A375 (cell line): ENCODE results near the gene CREB3L1. TPM values are rescaled to one million over a fixed set of nuclear protein-coding genes. Genes with fewer than 3 reads are reported as not detected.

ENCODE experiments used
- total RNA-seq: library from RNA; depleted of rRNA; stranded (reverse); fragments of >200 nt; shearing (Covaris generic); gene quantifications from 2 replicates; pipeline ENCODE4 v1.2.3, GENCODE V29; 2014; rRNA removed

The CREB3L1 gene, protein sequence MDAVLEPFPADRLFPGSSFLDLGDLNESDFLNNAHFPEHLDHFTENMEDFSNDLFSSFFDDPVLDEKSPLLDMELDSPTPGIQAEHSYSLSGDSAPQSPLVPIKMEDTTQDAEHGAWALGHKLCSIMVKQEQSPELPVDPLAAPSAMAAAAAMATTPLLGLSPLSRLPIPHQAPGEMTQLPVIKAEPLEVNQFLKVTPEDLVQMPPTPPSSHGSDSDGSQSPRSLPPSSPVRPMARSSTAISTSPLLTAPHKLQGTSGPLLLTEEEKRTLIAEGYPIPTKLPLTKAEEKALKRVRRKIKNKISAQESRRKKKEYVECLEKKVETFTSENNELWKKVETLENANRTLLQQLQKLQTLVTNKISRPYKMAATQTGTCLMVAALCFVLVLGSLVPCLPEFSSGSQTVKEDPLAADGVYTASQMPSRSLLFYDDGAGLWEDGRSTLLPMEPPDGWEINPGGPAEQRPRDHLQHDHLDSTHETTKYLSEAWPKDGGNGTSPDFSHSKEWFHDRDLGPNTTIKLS
- 1.1 and 1.2 TPM in 2 replicates for total RNA-seq

DNA sequence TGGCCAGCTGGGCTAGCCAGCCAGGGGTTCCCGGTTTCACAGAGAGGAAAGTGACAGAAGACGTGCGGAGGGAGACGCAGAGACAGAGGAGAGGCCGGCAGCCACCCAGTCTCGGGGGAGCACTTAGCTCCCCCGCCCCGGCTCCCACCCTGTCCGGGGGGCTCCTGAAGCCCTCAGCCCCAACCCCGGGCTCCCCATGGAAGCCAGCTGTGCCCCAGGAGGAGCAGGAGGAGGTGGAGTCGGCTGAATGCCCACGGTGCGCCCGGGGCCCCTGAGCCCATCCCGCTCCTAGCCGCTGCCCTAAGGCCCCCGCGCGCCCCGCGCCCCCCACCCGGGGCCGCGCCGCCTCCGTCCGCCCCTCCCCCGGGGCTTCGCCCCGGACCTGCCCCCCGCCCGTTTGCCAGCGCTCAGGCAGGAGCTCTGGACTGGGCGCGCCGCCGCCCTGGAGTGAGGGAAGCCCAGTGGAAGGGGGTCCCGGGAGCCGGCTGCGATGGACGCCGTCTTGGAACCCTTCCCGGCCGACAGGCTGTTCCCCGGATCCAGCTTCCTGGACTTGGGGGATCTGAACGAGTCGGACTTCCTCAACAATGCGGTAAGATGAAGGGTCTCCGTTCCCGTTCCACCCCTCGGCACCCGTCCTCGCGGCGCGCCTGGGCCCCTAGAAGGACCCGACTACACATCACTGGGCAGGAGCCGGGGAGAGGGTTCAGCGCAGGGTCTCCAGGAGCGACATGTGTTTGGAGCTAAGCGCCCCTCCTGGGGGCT, at the start of gene CREB3L1:
CREB3L1 (plus strand) TSS at position 41 of the 765 bp plus-strand sequence; CDS start at position 491, 450 bp downstream.

DNA sequence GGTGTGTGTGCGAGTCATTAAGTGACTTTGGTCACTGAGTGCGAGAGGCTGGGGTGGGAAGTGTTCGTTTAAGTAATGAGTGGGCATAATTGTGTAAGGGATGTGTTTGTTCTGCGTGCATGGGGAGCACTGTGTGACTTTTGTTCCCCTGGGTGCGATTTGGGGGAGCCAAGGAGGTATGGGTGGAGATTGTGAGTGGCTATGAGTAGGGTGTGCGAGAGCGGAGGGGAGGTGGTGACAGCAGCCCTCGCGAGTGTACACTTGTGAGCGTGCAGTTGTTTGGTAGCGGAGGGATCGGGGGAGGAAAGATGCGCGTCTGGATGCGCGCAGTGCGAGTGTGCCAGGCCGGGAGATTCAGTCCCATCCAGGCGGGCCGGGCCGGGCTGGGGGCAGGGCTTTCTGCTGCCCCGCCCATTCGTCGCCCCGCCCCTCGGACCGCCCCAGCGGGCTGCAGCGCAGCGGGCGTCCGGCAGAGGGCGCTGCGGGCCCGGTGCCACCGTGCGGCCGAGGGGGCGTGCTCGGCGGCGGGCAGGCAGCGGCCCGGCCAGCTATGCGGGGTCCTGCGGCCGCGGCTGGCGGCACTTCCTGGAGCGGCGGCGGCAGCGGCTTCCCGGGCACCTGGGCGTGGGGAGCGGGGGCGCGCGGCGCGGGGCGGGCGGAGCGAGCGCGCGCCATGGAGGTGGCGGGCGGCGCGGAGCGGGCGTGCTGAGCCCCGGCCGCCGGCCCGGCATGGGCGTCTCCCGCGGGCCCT, 69.6 kb downstream of the CREB3L1 start, which contains the start of gene DGKZ:
DGKZ (plus strand) TSS at position 578 of the 751 bp plus-strand sequence. CDS start 197 bp downstream, outside the sequence.

Other genes starting within 250 kb of the CREB3L1 start
- gene PHF21A, start 156.2 kb upstream of the CREB3L1 start, total RNA-seq = 14.9 and 21.2 TPM in 2 replicates
- gene DGKZ, start 69.8 kb downstream of the CREB3L1 start, total RNA-seq = 52.9 and 56.0 TPM in 2 replicates
- 151 and 183 TPM in 2 replicates for gene MDK, start 104.0 kb downstream of the CREB3L1 start, total RNA-seq
- gene CHRM4, start 114.1 kb downstream of the CREB3L1 start, total RNA-seq = 0.08 and 1.2 TPM in 2 replicates